GM21723 (cell line): Measurements from ENCODE around the gene ZNF652.
"Not testable (repeated sequence)": the region's sequence is repeated elsewhere in the genome, so short reads cannot be mapped to it uniquely, and the experiment has no call there.

Experiments
- ATAC-seq: cut with Tn5 transposase; IDR thresholded peaks from one replicate; pipeline ENCODE4 v1.9.1; 2021; ENCODE audit warnings: mild to moderate bottlenecking, moderate library complexity; ENCODE audit not compliant: unreplicated experiment

The ZNF652 gene

DNA sequence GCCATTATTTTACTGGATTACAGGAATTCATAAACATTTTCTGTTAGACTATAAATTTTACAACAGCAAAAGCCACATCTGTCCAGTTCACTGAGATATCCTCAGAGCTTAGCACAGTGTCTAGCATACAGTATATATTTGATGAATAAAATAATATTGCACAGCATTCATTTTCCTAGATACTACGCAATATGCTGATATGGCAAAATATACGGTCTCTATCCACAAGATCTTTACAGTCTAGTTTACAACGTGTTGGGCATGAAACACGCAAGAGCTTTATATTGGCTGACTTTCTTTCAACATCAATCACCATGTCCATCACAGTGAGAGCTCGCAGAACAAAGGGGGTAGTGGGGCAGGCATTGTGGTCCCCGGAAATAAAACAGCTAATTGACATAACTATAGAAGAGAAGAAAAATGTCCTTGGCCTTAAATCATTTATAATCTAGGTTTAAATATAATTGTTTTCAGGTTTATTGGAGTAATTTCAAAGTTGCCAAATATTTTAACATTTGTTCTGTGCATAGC, 43.5 kb downstream of the ZNF652 start:
- ATAC-seq: no peak

DNA sequence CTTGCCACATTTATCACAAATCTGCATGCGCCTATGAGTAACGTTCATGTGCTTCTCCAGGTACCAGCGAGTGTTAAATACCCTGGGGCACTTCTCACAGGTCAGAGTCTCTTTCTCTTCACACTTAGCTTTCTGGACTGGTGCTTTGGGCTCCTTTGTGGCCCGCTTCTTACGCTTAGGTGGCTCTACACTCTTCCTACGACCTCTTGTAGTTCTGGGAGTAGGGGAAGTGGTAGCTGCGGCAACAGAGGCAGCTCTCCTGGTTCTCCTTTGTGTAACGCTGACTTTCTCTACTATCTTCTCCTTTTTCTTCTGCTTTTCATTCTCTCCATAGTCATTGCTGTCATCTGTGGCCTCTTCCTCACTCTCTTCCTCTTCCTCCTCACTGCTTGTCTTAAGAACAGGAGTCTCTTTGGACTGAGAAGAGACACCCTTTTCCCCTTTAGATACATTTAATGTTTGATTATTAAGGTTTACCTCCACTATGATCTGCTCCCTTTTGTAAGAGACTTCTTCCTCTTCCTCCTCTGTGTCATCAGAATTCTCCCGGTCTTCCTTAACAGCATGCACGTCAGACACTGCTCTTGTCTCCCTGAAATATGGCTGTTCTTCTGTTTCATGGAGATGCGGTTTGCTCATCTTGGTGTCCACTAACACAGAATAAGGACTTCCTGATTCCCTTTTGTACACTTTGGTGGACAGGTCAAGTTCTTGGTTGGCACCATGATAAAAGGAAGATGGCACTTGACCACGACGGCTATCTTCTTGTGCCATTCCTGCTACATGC, 45.0 kb downstream of the ZNF652 start:
- ATAC-seq: no peak

DNA sequence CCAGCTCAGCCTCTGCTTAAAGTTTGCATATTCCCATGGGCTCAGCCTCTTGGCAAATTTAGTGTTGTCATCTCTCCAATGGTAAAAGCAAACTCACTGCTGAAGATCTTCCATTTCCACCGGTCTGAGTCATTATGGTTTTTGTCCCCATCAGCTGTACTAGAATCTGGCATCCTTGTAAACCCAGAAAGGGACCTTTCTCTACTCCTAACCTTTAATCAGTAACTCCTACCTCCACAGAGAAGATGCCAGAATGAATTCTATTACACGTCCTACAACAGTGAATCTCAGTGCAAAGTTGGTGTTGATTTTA, 45.8 kb downstream of the ZNF652 start:
- ATAC-seq: no peak

DNA sequence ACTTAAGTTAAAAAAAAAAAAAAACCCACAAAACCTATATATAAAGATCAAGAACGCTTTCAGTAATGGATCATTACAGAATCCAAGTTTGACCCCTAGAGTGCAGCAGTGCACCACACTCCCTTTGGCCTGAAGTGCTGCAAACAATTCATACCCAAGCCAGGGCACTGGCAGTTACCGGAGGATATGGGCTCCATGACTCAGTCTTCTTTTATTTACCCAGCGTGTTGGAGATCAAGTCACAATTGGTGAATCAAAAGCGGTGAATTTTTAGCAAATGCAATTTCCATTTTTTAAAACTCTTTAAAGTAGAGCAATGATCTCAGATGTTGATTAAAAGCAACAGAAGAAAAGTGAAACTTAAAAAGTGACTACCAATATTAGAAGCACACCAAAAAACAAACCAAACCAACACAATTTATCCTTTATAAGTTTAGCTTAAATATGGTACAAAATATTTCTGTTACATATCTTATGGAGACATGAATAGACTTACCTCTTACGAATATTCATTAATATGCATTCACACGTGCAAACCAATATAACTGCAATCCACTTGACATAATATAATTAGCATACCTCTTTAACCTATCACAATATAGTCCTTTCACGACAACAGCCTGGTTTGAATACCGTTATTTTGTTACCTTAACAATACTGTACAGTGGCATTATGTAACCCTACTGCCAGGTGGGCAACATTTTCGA, 46.3 kb downstream of the ZNF652 start:
- ATAC-seq: no peak

DNA sequence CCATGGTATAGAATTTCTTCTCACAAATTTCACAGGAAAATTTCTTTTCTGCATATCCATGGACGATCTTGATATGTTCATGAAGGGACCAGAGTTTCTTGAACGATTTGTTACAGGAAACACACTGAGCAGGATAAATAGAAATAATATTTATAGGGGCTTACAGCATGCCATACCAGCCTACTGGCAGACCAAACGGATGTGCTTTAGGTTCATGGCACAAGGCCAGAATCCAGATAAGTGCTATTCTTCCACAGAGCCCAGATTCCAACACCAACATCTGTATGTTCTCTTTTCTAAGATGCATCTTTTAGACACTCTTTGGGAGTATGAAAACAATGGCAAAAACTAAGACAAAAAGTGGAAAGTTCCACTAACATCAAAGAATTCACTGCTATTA, 49.3 kb downstream of the ZNF652 start:
- ATAC-seq: no peak

DNA sequence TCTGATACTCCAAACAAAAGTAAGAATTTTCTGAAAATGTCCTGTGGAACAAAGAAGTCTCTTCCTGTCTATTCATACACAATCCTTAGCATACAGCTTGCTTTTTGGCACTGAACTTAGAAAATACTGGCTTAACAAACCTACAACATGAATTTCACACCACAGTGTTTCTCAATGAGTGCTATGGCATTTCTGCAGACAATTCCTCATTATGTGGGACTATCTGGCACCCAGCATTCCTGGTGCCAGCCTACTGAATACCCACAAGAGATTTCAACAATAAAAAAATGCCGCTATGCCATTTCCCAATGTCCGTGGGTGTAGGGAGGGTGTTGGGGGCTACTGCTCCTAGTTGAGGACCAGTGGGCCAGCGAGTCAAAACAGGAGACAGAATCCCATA, 62.1 kb downstream of the ZNF652 start:
- no peak for ATAC-seq

DNA sequence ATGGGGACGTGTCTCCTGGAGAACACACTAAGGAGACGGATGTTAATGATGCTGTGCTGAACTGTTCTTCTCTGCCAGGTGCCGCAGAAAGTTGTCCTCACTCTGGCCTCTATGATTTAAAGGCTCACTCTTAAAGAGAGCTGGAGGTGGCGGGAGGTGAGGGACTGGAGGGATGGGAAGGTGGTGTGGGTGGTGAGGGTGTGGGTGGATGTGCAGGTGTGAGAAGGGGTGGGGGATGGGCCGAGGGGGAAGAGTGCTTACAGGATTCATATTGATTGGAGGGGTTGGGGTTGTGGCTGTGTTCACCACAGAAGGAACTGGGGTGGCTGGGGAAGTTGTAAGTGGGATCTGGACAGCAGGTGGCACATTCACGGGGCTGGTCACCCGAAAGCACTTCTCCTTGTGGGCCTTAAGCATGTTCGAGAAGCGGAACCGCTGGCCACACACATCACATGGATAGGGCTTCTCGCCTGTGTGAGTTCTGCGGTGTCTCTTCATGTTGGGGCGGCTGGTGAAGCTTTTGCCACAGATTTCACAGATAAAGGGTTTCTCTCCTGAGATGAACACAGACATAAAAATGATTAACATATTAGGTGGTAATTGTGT, 63.6 kb downstream of the ZNF652 start:
- ATAC-seq: no peak

DNA sequence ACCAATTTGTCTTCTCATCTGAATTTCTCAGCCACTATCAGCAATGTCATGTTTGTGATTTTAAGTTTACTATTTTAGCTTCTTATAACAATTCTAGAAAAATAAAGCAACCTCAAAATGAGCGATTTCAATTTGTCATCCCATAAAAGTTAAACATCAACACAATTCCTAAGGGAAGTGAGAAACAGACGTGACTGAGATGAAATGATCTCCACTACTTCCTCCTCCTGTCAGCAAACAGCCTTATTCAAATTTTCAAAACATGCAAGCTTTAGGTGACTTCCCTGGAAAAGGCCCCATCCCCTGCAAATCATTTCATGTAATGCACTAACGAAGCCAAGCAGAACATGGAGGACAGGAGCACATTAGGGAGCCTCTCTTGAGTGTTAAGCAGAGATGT, 64.9 kb downstream of the ZNF652 start:
- no peak for ATAC-seq

DNA sequence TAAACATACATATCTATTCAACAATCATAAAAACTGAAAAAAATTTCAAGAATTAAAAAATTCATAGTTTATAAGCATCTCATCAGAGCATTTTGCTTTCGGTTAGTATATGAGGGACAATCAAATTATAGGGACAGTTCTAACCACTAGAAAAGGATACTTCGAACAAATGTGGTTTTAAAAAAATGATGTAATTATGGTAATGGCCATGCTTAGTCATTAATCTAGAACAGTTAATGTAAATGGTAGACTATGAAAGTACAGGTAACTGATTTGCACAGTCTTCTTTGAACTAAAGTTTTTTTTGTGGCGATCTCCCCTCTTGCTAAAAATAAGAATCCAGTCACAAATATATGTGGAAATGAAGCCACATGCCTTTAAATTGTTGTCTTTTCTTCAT, 67.9 kb downstream of the ZNF652 start:
- ATAC-seq: no peak

DNA sequence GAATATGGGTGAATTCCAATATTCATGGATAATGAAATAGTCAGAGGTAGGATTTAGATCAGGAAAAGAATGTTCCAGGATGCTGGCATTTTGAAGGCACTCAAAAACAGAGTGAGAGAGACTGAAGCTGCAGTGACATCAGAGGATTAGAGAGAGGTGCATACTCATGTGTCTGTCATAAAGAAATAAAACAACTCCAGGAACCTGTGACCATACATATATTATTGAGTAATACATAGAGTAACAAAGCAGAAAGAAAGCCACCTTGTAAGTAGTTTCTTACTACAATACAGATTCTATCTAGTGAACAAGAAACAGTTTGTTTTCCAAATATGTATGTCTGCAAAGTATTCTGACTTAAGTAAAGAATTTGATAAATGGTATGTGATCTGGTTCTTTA, 69.1 kb downstream of the ZNF652 start:
- ATAC-seq: no peak

DNA sequence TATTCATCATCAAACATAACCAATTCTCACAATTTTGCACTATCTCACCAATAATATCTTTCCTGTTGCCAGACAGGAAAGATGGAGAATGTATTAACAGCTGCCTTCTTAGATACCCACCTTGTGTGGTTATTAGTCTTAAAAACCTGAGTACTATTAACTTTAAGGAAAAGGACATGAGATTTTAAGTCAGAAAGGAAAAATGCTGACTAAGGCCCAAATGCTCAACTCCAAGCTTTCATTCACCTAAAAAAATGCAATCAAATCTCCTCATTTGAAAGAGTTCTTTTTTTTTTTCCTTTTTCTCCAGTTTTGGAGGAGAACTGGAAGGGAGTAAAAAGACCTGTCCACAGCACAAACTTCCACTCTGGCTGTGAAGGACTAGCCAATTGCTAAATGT, 70.1 kb downstream of the ZNF652 start:
- ATAC-seq: no peak

DNA sequence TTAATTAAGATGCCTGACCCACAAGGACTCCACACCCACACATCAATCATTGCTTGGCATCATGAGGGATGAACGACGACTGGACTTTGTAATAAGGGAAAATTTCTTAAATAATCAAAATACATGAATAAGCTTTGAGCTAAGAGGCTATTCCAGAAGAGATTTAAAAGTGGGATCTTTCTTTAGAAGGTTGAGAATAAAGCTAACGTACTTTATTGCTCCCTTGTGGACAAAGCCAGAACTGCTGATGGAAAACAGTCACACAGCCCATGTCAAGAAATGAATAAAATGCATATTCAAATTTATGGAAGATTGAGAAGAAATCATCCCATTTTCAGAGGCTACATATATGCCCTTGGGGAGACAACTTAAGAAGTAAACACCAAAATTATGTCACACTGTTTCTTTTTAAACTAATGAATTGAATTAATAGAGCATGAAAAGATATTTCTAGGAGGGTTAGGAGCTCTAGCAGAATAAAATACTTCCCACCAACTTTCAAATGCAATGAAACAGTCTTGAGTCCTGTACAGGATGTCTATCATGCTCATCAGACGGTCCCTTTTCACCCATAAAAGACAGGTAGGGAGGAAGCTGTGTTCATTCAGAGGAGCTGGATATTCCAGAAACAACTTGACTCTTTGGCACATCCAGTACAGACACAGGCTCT, 71.2 kb downstream of the ZNF652 start:
- ATAC-seq: no peak

DNA sequence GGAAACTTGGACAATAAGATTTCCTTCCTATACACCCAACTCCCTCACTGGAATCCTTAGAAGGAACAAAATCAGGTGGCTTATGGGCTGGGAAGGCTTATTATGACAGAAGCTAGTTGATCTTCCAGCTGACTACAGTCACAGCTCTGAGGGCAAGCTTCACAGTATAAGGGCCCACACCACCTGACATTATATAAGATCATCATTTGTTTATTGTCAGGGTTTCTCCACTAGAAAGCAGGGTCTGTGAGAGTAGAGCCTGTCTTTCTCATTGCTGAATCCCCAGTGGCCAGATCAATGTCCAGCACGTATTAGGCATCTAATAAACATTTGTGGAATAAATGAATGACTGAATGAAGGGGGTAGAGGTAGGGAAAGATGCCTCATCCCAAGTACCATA, 73.7 kb downstream of the ZNF652 start:
- no peak for ATAC-seq

DNA sequence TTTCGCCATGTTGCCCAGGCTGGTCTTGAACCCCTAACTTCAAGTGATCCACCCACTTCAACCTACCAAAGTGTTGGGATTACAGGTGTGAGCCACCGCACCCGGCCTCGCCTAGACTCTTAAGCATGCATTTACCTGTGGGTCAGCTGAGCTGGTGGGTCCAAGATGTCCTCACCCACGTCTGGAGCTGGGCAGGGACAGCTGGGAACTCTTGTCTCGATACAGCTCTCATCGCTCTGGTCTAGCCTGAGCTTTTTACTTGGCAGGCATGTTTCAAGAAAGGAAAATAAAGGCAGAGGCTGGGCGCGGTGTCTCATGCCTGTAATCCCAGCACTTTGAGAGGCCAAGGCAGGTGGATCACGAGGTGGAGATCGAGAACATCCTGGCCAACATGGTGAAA, 74.6 kb downstream of the ZNF652 start:
- no peak for ATAC-seq

DNA sequence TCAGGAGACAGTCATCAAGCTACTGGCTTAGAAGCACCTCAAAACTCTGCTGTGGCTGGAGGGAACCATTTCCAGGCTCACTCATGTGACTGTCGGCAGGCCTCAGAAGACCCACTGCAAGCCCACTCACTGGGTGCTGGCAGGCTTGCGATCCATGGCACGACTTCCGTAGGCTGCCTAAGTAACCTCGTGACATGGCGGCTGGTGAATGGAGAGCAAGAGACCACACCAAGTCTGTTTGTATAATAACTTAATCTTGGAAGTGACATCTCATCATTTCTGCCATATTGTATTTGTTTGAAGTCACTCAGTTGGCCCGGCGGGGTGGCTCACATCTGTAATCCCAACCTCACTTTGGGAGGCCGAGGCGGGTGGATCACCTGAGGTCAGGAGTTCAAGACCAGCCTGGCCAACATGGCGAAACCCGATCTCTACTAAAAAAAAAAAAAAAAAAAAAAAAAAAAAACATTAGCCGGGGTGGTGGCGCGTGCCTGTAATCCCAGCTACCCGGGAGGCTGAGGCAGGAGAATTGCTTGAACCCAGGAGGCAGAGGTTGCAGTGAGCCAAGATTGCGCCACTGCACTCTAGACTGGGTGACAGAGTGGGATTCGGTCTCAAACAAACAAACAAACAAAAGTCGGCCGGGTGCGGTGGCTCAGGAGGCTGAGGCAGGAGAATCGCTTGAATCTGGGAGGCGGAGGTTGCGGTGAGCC, 75.6 kb downstream of the ZNF652 start:
- not testable (repeated sequence) for ATAC-seq

DNA sequence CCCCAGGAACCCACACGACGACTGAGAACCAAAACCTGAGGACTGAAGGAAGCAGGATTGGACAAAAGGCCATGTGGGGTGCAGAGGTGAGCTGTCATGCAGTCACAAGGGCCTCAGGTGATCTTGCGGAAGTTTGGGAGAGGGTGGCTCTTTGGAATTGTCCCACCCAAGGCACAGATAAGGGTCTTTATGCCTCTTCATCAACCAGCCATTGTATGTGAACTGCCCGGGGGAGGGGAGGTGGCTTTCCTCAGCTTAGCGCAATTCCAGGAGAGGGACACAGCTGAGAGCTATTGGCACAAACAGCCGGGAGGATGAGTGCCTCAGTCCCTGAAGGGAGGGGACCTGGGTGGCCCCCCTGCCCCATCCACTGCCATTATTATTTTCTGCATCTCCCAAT, 76.3 kb downstream of the ZNF652 start:
- ATAC-seq: no peak

DNA sequence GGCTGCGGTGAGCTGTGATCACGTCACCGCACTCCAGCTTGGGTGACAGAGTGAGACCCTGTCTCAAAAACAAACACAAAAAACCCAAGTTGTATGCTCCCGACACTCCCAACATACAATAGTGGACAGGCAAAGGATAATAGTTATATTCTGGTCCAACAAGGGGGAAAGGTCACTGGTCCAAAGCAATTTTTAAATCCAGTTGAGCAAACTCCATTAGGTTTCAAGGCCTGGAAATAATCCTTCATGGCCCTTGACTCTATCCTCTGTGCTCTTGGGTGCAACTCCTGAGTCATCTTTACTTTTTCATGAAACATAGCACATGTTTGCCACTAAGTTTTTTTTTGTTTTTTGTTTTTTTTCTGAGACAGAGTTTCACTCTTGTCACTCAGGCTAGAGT, 81.1 kb downstream of the ZNF652 start:
- no peak for ATAC-seq

DNA sequence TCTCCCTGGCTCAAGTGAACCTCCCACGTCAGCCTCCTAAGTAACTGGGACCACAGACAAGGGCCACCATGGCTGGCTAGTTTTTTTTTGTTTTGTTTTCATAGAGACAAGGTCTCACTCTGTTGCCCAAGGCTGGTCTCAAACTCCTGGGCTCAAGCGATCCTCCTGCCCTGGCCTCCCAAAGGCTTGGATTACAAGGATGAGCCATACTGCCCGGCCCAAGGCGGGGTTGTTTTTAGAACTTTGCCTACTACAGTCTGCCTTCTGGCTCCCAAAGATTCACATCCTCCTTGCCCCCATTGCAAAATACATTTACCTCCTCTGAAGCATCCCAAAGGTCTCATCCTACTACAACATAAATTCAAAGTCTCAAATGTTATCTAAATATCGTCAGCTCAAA, 82.0 kb downstream of the ZNF652 start:
- ATAC-seq: no peak

DNA sequence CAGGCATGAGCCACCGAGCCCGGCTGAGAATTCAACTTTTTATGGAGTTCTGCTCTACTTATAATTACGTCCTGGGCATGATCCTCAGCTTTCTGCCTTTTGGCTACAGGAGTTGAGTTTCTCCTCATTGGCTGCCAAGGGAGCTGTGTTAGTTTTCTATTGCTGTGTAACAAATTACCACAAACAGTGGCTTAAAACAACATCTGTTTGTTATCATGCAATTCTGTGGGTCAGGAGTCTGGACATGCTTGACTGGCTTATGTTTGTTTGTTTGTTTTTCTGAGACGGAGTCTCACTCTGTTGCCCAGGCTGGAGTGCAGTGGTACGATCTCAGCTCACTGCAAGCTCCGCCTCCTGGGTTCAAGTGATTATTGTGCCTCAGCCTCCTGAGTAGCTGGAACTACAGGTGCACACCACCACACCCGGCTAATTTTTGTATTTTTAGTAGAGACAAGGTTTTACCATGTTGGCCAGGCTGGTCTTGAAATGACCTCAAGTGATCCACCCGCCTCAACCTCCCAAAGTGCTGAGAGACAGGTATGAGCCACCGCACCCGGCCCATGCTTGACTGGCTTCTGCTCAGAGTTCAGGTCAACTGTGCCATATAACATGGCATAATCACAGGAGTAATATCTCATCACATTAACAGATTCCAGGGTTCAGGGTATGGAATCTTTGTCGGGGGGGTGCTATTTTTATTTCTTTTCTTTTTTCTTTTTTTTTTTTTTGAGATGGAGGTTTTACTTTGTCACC, 82.6 kb downstream of the ZNF652 start:
- ATAC-seq: not testable (repeated sequence)

DNA sequence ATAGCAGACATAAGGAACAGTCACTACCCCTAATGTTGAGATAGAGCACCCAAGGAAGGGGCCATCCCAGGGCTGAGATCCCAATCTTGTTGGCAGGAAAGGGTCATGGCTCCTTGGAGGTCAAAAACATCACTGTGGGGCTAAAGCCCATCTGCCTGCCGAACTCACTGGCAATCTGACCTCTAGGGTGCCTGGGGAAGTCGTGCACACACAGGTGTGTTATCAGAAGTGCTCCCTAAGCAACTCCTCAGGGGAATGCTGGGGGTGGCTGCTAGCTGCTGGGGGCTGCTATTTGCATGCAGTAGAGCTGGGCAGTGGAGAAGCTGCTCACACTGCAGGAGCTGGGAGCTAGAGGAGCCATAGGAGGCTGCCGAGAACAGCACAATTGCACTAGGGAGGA, 84.0 kb downstream of the ZNF652 start:
- ATAC-seq: no peak
